M059J (cell line): Measurements from ENCODE around the gene NOXA1. TPM values are rescaled to one million over a fixed set of nuclear protein-coding genes. Genes with fewer than 3 reads are reported as not detected.

ENCODE experiments used
- DNase-seq: peaks from one replicate; pipeline ENCODE4 v3.0.0-alpha.2; 2012; ENCODE audit warnings: low read depth
- total RNA-seq: library from RNA; depleted of rRNA; stranded (reverse); fragments of >200 nt; shearing (Covaris generic); gene quantifications from 2 replicates; pipeline ENCODE4 v1.2.3, GENCODE V29; 2014

Gene NOXA1
- total RNA-seq, 1 experiment from 2014 or later = not detected

GRCh38 chr9:137387891-137388560, 35.2 kb upstream of the NOXA1 start:
- DNase-seq = no peak

- DNase-seq = no peak
Observed at GRCh38 chr9:137388589-137389427, 34.4 kb upstream of the NOXA1 start.

DNA sequence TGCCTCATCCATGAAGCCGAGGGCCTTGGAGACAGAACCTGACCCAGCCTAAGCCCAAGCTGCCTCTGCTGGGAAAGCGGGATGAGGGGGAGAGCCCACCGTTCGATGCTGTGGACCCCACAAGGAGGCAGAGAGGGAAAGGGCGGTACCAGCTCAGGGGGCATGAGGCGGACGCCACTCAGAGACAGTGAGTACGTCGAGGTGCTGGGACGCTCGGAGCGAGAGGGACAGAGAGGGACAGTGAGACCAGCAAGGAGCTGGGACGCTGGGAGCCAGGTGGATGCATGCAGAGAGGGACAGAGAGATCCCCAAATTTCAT, 33.8 kb upstream of the NOXA1 start:
- DNase-seq = no peak

GRCh38 chr9:137390553-137391410, 32.4 kb upstream of the NOXA1 start:
- no peak for DNase-seq

- no peak for DNase-seq
Observed at GRCh38 chr9:137391411-137391754, 31.8 kb upstream of the NOXA1 start.

DNA sequence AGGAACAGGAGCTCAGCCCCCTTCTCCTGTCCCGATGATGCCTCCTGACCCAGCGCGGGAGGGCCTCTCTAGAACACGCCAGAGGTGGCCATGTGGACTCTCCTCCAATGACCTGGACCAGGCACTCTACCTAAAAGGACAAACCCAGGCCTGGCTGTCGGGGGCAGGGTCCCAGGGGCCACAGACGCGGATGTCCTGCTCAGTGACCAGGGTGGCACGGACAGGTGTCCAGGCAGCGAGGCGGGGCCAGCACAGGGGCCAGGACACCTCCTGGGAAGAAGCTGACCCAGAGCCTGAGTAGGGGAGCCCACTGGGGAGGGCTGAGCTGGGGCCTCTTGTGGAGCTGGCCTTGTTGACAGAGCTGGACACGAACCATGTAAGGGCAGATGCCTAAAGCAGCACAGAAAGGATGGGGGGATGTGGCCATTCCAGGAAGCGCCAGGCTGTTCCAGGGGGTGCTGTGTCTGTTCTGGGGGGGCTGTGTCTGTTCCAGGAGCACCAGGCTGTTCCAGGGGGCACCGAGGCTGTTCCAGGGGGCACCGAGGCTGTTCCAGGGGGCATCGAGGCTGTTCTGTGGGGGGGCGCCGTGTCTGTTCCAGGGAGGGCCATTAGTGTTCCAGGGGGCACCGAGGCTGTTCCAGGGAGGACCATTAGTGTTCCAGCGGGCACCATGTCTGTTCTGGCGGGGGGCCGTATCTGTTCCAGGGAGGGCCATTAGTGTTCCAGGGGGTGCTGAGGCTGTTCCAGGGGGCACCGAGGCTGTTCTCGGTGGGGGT, 30.8 kb upstream of the NOXA1 start:
- DNase-seq = no peak

DNA sequence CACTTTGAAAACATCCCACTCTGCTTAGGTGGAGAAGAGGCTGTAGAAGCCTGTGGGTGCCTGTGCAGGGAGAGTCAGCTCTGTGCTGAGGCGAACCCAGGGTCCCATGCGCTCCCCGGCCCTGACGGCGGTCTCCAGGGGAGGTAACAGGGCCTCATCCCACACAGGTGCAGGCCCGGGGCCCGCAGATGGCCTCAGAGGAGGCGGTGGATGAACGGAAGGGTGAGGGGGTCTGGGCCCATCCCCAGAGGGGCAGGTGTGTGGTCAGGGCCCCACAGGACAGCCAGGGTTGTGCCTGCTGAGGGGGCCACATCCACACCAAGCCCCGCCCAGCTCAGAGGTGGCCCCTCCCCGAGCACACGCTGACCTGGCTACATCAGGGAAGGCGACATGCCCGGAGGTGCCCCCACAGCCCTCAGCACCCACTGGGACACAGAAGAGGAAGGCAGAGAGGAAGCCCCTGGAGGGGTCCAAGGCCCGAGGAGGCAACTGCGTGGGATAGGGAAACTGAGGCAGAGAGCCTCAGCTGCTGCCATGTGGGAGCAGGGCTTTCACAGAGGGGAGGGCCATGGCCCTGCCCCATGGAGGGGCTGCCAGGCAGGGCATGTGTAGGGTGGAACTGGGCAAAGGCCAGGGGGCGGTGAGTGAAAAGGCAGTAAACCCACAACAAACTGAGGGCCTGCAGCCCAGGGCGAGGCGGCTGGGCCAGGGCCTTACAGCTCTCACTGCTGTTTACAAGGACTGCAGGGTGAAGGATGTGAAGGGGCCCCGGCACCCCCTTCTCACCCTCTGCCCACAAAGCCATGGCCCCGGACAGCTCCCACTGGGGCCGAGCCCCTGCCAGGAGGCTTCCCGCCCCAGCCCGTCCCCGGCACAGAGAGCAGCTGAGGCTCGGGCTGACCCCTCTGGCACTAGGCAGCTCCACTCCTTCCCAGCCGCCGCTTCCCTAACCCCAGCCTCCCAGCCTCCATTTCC, 29.7 kb upstream of the NOXA1 start:
- no peak for DNase-seq

- no peak for DNase-seq
Observed at GRCh38 chr9:137394866-137395665, 28.1 kb upstream of the NOXA1 start.

- no peak for DNase-seq
Observed at GRCh38 chr9:137395666-137396010, 27.6 kb upstream of the NOXA1 start.

- DNase-seq = no peak
Observed at GRCh38 chr9:137396227-137396626, 27.0 kb upstream of the NOXA1 start.

GRCh38 chr9:137396634-137397367, 26.4 kb upstream of the NOXA1 start:
- no peak for DNase-seq

DNA sequence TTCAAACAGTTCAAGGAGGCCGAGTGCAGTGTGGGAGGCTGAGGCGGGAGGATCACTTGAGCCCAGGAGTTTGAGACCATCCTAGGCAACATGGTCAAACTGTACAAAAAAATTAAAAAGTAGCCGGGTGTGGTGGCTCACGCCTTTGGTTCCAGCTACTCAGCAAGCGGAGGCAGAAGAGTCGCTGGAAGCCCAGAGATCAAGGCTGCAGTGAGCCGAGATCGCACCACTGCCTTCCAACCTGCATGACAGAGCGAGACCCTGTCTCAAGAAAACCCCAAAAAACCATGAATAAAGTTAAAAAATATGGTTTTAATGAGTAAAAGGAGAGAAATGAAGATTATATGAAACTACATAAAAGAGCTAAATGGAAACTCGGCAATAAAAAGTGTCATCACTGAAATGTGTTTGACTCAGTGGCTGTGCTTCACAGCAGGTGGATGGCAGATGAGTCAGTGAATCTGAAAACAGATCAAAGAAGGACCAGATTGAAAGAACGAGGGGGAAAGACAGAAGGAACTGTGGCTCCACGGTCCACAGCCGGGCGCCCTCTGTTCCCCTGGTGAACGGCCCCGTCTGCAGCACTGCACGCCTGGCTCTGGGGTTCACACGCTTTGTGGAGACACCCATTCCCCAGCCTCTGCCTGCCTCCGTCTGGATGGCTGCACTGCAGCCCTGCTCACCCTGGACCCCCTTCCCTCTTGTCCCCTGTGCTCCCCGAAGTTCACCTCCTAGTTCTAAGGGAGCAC, 25.3 kb upstream of the NOXA1 start:
- DNase-seq = no peak

GRCh38 chr9:137398561-137399468, 24.4 kb upstream of the NOXA1 start:
- no peak for DNase-seq

DNA sequence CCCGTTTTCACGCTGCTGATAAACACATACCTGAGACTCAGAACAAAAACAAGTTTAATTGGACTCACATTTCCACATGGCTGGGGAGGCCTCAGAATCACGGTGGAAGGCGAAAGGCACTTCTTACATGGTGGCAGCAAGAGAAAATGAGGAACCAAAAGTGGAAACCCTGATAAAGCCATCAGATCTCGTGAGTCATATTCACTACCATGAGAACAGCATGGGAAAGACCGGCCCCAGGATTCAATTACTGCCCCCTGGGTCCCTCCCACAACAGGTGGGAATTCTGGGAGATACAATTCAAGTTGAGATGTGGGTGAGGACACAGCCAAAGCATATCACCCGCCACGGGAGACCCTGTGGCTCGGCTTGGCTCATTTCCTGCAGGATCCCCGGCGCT, 20.4 kb upstream of the NOXA1 start:
- DNase-seq = no peak

DNA sequence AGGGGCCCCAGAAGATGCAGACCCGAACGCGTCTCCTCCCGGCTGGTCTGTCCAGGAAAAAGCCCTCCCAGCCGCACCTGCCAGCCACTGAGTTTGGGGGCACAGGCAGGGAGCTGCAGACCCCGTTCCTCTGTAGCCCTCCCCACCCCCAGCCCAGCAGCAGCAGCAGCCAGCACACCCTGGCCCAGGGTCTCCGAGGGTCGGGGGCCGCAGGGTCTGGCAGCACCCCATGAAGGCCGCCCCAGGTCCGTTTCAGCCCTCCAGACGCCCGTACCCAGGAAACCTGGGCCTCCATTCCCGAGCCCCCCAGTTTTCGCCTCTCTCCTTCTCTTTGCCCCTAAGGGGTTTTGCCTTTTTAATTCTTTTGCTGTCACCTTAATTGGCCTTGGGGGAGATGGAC, 19.9 kb upstream of the NOXA1 start:
- no peak for DNase-seq

GRCh38 chr9:137404961-137405567, 18.1 kb upstream of the NOXA1 start:
- no peak for DNase-seq

GRCh38 chr9:137405677-137406081, 17.5 kb upstream of the NOXA1 start:
- no peak for DNase-seq
